K562 (cell line): ENCODE data around the gene ELL3. TPM values are rescaled to one million over a fixed set of nuclear protein-coding genes. Genes with fewer than 3 reads are reported as not detected.
A peak's percentile ranks its signal among the peaks of the same experiment; 100 is the strongest.

Source experiments
- BHLHE40 ChIP-seq: IDR thresholded peaks from 2 replicates; pipeline ENCODE4 v1.6.1; 2011; ENCODE audit warnings: low read length, improper control_type of control experiment
- CBFA2T2 ChIP-seq: fragments of 450-650 bp; conservative IDR thresholded peaks from 2 replicates; pipeline ENCODE4 v1.6.1; 2017; ENCODE audit warnings: mild to moderate bottlenecking
- CHAMP1 ChIP-seq: fragments of 450-650 bp; IDR thresholded peaks from 2 replicates; pipeline ENCODE4 v1.6.1; 2016; ENCODE audit warnings: mild to moderate bottlenecking
- FOS ChIP-seq: IDR thresholded peaks from 3 replicates; pipeline ENCODE4 v1.6.1; 2011; ENCODE audit not compliant: insufficient read length; ENCODE audit errors: extremely low read depth
- FOXK2 ChIP-seq, 2 experiments: fragments of 450-650 bp; IDR thresholded peaks in 1 of 2; conservative IDR thresholded peaks in 1 of 2; 2 replicates each; pipeline ENCODE4 v1.6.1; 2016; ENCODE audit warnings: low read depth in 2 of 2, mild to moderate bottlenecking in 1 of 2
- GABPB1 ChIP-seq: sonication (generic); formaldehyde crosslinking; IDR thresholded peaks from 2 replicates; pipeline ENCODE4 v1.8.0; 2022; ENCODE audit warnings: mild to moderate bottlenecking, missing genetic modification reagents
- HDAC1 ChIP-seq, 2 experiments: fragments of 450-650 bp; IDR thresholded peaks; 2 replicates each; pipeline ENCODE4 v1.6.1; 2016 to 2017; ENCODE audit warnings: inconsistent platforms in 1 of 2, mild to moderate bottlenecking in 1 of 2, moderate library complexity in 1 of 2
- MAZ ChIP-seq, 2 experiments: fragments of 450-650 bp in 1 of 2; sonication (generic) in 1 of 2; formaldehyde crosslinking; IDR thresholded peaks in 1 of 2; conservative IDR thresholded peaks in 1 of 2; 2 replicates each; pipeline versions ENCODE4 v1.4.0 to v1.5.0; 2020; ENCODE audit warnings: mild to moderate bottlenecking in 1 of 2, missing genetic modification reagents in 1 of 2
- MED1 ChIP-seq: sonication (generic); formaldehyde crosslinking; IDR thresholded peaks from 2 replicates; pipeline ENCODE4 v1.8.1; 2023; ENCODE audit warnings: missing genetic modification reagents, borderline replicate concordance
- MEF2D ChIP-seq: conservative IDR thresholded peaks from 2 replicates; pipeline ENCODE4 v1.6.1; 2016; ENCODE audit warnings: low read depth, missing genetic modification characterization, missing compliant biosample characterization
- NBN ChIP-seq: fragments of 450-650 bp; IDR thresholded peaks from 2 replicates; pipeline ENCODE4 v1.6.1; 2016; ENCODE audit warnings: low read depth, mild to moderate bottlenecking
- PREB ChIP-seq: sonication (generic); formaldehyde crosslinking; IDR thresholded peaks from 2 replicates; pipeline ENCODE4 v1.8.1; 2023; ENCODE audit warnings: mild to moderate bottlenecking, missing genetic modification reagents
- RAD21 ChIP-seq, 2 experiments: fragments of 250-450 bp in 1 of 2; fragments of 450-650 bp in 1 of 2; sonication (Bioruptor Pico) in 1 of 2; formaldehyde crosslinking in 1 of 2; IDR thresholded peaks in 1 of 2; conservative IDR thresholded peaks in 1 of 2; 2 replicates each; pipeline versions ENCODE4 v1.4.0 to v1.8.0; 2020 to 2022; ENCODE audit warnings: mild to moderate bottlenecking in 2 of 2, moderate library complexity in 1 of 2
- RBBP5 ChIP-seq: fragments of 200-600 bp; sonication (generic); IDR thresholded peaks from 2 replicates; pipeline ENCODE4 v1.6.1; 2012; ENCODE audit warnings: borderline replicate concordance, mild to moderate bottlenecking, low read length, control low read depth, inconsistent platforms; ENCODE audit not compliant: insufficient read depth, poor library complexity, severe bottlenecking
- RFX7 ChIP-seq: fragments of 250-450 bp; sonication (Bioruptor Pico); IDR thresholded peaks from 2 replicates; pipeline ENCODE4 v1.5.1; 2021; ENCODE audit warnings: mild to moderate bottlenecking
- TCF7L2 ChIP-seq: fragments of 150-350 bp; IDR thresholded peaks from 2 replicates; pipeline ENCODE4 v1.6.1; 2016; ENCODE audit warnings: low read depth, mild to moderate bottlenecking, low read length, moderate library complexity
- TEAD2 ChIP-seq: fragments of 450-650 bp; IDR thresholded peaks from 2 replicates; pipeline ENCODE4 v1.6.1; 2016; ENCODE audit warnings: missing genetic modification characterization, control low read depth, missing compliant biosample characterization
- ZBTB2 ChIP-seq: fragments of 450-650 bp; IDR thresholded peaks from 2 replicates; pipeline ENCODE4 v1.6.1; 2016; ENCODE audit warnings: antibody characterized with exemption
- ZNF280B ChIP-seq: fragments of 250-450 bp; sonication (Bioruptor Pico); IDR thresholded peaks from 2 replicates; pipeline ENCODE4 v1.5.1; 2021; ENCODE audit warnings: mild to moderate bottlenecking
- ZNF282 ChIP-seq: sonication (generic); formaldehyde crosslinking; IDR thresholded peaks from 2 replicates; pipeline ENCODE4 v1.8.1; 2023; ENCODE audit warnings: missing genetic modification reagents
- ZNF324 ChIP-seq: fragments of 250-450 bp; sonication (Bioruptor Pico); IDR thresholded peaks from 2 replicates; pipeline ENCODE4 v1.4.0; 2020; ENCODE audit warnings: mild to moderate bottlenecking
- ZNF583 ChIP-seq: fragments of 250-450 bp; sonication (Bioruptor Pico); IDR thresholded peaks from 2 replicates; pipeline ENCODE4 v1.4.0; 2020
- polyA plus RNA-seq, 8 experiments: library from polyadenylated mRNA; depleted of rRNA in 4 of 8; stranded (reverse) in 5 of 8; unstranded in 3 of 8; fragments of >200 nt; fragmentation: Nextera tagmentation in 2 of 8; fragmentation: Illumina TruSeq in 1 of 8; extraction: Ambion mirVana in 2 of 8; extraction: Trizol in 1 of 8; gene quantifications; 2 replicates each; pipeline versions ENCODE4 v1.2.1 to v1.2.3, GENCODE V29; 2011 to 2014; ENCODE audit warnings: inconsistent platforms in 1 of 8, missing spikeins in 1 of 8
- total RNA-seq, 7 experiments: library from RNA; depleted of rRNA in 6 of 7; stranded (reverse); fragments of >200 nt in 6 of 7; fragmentation: Illumina TruSeq in 2 of 7; extraction: Trizol in 2 of 7; gene quantifications; 2 replicates each; pipeline versions ENCODE4 v1.2.1 to v1.2.3, GENCODE V29; 2011 to 2021; ENCODE audit warnings: low replicate concordance in 1 of 7

The ELL3 gene
- total and polyA plus RNA-seq, 9 of the 15 experiments (the other 6 are each of a cell fraction or from before 2014, with no cell fraction given): 0.80 to 5.2 (median 2.6) TPM

GRCh38 chr15:43791993-43792760, 15.4 kb upstream of the ELL3 start, which contains the start of gene SERF2 (continued):
- TF ChIP-seq PREB (CRISPR knock-in tag): 0 out of 2 replicates have a peak, but pooled peaks have one; percentile 37
- TF ChIP-seq FOS: peak; percentile 40
- no peak; the same call in 1 of the 2 replicates for TF ChIP-seq MEF2D (tag)
- peak; percentile 99 for TF ChIP-seq BHLHE40
- TF ChIP-seq TCF7L2: no peak
- TF ChIP-seq ZNF324: no peak
- TF ChIP-seq RBBP5: peak; percentile 59
- peak; percentile 92 for TF ChIP-seq CBFA2T2
- TF ChIP-seq HDAC1 (IDR thresholded peaks at IDR 0.05): peak in 1 of 2 experiments; percentile 64; a peak in 2 of 4 replicates
- TF ChIP-seq ZNF280B (CRISPR knock-in tag): no peak
- TF ChIP-seq MED1 (CRISPR knock-in tag): 0 out of 2 replicates have a peak, but pooled peaks have one; percentile 30
- TF ChIP-seq RFX7: no peak
- peak; percentile 17; the same call in 1 of the 2 replicates for TF ChIP-seq NBN
- peak; percentile 81 for TF ChIP-seq ZBTB2
- no peak for TF ChIP-seq ZNF583 (CRISPR knock-in tag)
- TF ChIP-seq ZNF282 (CRISPR knock-in tag): no peak
- TF ChIP-seq GABPB1 (CRISPR knock-in tag): peak; percentile 46
- peak; percentile 71 to 84 for TF ChIP-seq MAZ (CRISPR knock-in tag; conservative IDR thresholded peaks at IDR 0.05 in 1 of 2, IDR thresholded peaks at IDR 0.05 in 1 of 2)
- TF ChIP-seq TEAD2 (tag): no peak
- TF ChIP-seq FOXK2 (conservative IDR thresholded peaks at IDR 0.05 in 1 of 2, IDR thresholded peaks at IDR 0.05 in 1 of 2; ENCODE audit: low read depth in 2 of 2): peak; percentile 44 to 87; a peak in 3 of 4 replicates
- TF ChIP-seq CHAMP1: no peak
- TF ChIP-seq RAD21 (CRISPR knock-in tag; conservative IDR thresholded peaks at IDR 0.05 in 1 of 2, IDR thresholded peaks at IDR 0.05 in 1 of 2): no peak
